Limb (tissue), 2 donors: Measurements from ENCODE around the gene PLXNB2.
"Not testable (repeated sequence)": the region's sequence is repeated elsewhere in the genome, so short reads cannot be mapped to it uniquely, and the experiment has no call there.

Experiments
- DNase-seq, 2 donors: peaks; one replicate each; pipeline ENCODE4 v3.0.0-alpha.2; 2016; ENCODE audit errors: extremely low spot score in 2 of 2

Gene PLXNB2, protein sequence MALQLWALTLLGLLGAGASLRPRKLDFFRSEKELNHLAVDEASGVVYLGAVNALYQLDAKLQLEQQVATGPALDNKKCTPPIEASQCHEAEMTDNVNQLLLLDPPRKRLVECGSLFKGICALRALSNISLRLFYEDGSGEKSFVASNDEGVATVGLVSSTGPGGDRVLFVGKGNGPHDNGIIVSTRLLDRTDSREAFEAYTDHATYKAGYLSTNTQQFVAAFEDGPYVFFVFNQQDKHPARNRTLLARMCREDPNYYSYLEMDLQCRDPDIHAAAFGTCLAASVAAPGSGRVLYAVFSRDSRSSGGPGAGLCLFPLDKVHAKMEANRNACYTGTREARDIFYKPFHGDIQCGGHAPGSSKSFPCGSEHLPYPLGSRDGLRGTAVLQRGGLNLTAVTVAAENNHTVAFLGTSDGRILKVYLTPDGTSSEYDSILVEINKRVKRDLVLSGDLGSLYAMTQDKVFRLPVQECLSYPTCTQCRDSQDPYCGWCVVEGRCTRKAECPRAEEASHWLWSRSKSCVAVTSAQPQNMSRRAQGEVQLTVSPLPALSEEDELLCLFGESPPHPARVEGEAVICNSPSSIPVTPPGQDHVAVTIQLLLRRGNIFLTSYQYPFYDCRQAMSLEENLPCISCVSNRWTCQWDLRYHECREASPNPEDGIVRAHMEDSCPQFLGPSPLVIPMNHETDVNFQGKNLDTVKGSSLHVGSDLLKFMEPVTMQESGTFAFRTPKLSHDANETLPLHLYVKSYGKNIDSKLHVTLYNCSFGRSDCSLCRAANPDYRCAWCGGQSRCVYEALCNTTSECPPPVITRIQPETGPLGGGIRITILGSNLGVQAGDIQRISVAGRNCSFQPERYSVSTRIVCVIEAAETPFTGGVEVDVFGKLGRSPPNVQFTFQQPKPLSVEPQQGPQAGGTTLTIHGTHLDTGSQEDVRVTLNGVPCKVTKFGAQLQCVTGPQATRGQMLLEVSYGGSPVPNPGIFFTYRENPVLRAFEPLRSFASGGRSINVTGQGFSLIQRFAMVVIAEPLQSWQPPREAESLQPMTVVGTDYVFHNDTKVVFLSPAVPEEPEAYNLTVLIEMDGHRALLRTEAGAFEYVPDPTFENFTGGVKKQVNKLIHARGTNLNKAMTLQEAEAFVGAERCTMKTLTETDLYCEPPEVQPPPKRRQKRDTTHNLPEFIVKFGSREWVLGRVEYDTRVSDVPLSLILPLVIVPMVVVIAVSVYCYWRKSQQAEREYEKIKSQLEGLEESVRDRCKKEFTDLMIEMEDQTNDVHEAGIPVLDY (N-terminal part only)

DNA sequence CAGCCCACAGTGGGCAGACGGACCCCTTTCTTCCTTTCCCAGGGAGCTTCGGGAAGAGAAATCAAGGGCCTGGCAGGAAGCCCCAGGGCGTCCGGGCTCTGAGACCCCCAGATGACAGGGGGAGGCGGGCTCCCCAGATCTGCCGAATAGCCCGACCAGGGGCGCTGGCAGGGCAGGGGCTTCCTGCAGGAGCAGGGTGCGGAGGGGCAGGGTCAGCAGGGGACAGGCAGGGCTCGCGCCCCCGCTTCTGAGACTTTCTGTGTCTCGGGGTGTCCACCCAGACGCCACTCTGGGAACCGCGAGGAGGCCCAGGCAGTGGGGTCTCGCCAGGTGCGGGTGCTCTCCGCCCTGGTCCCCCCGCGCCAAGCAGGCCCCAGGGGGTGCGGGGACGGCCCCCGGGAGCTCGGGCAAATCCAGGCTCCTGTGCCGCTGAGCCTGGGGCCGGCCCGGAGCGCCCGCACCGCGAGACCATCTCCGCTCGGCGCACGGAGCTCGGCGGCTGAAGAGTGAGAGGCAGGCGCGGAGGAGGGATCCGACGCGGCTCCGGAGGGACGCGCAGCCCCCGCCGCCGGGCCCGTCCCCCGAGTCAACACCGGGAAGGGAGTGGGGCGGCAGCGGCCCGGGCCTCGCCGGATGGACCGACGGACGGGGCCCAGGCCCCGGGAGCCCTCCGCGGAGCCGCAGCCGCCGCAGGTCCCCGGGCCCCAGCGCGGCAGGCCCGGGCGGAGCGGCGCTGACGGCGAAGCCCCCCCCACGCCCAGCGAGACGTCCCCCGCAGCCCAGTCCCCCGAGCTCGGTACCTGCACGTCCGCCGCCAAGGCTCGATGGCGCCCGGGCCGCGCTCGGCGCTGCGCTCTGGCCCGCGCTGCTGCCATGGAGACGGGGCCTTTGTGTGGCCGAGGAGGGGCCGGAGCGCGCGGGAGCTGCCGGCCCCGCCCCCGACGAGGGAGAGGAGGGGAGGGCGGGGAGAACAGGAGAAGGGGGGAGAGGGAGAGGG lies at the start of gene PLXNB2:
Gene PLXNB2 (minus strand): TSS at position 894 of the 997 bp plus-strand sequence. CDS start 17,062 bp downstream, outside the sequence.
- DNase-seq, result peak; percentile 89 to 90

DNA sequence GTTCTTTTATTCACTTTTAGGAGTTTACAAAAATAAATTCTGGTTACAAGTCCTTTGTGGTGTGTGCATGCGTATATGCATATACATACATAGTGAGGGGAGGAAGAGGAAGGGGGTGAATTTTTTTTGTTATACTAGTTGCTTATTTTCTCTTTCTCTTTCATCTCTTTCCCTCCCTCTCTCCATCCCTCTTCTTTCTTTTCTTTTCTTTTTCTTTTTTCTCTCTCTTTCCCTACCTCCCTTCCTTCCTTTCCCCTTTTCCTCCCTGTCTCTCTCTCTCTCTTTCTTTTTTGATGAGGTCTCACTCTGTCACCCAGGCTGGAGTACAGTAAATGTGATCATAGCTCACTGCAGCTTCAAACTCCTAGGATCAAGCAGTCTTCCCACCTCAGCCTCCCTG lies 49.8 kb upstream of the PLXNB2 start:
- DNase-seq, result no peak

DNA sequence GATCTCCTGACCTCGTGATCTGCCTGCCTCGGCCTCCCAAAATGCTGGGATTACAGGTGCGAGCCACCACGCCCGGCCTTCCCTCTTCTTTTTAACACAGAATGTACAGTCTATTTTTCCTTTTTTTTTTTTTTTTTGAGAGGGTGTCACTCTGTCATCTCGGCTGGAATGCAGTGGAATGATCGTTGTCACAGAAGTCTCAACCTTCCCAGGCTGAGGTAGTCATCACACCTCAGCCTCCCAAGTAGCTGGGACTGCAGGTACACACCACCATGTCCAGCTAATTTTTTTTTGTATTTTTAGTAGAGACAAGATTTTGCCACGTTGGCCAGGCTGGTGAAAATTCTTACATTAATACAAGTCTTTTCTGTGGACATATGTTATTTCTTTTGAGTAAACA lies 48.7 kb upstream of the PLXNB2 start:
- no peak for DNase-seq

GRCh38 chr22:50348058-50348457 lies 40.6 kb upstream of the PLXNB2 start:
- DNase-seq, result no peak

DNA sequence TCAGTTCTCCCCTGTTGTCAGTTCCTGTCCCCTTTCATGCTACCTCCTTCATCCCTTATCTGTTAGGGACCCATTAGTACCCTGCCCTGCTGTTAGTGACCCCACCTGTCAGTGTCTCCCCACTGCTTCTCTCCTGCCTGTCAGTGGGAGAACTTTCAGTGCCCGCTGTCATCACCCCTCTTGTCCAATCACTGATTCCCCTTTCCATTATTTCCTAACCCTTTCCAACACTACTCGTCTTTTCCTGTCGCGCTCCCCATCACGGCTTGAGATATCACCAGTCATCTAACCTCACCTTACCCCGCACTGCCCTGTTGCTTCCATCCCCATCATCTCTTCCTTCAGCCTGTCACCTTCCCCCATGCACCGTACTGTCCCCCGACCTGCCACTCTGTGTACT lies 39.7 kb upstream of the PLXNB2 start:
- DNase-seq, result no peak

DNA sequence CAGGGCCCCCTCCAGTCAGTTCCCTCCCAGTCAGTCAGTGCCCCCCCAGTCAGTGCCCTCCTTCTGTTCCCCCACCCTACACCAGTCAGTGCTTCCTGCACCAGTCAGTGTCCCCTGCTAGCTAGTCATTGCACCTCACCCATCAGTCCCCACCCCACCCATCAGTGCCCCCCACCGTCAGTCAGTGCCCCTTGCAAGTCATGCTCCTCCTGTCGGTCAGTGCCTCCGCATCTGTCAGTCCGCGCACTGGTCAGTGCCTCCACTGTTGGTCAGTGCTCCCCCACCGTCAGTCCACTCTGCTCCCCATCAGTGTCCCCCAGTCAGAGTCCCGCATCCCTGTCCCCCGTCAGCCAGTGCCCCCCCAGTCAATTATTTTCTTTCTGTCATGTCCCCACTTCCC lies 39.0 kb upstream of the PLXNB2 start:
- DNase-seq, result no peak

- no peak for DNase-seq
These were observed 36.1 kb upstream of the PLXNB2 start for GRCh38 chr22:50343541-50343935.

- peak; percentile 51 to 94 for DNase-seq
These were observed 35.5 kb upstream of the PLXNB2 start, which contains the start of gene PPP6R2 for GRCh38 chr22:50342651-50343540. Gene PPP6R2 (plus strand): TSS chr22:50343327. CDS start chr22:50393909, 50,582 bp downstream.

DNA sequence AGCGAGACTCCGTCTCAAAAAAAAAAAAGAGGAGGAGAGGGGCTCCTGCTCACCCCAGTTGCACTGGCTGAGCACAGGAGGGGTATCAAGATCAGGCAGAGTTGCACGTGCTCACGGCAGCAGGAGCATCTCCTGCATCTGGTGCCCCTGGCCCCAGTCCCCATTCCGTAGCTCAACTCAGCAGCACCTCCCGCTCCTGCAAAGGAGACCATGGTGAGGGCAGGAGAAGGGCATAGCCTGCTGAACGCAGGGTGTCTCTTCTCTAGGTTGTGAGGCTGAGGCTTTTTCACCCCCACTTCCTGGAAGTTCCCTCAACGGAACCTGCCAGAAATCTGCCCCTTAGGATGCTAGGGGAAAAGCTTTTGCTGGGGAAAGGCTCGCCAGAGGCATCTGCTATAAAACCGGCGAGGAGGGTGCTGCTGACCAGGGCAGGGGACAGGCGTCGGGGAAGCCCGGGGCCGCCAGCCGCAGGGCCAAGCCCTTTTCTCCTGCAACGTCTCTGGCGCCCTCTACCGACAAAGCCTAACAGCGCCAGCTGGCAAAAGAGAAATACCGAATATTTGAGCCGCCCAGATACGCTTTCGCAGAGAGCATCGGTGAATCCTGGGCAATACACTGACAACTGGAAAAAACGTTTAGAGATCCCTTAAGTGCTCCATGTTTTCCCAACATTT lies 34.7 kb upstream of the PLXNB2 start:
- peak; percentile 85 to 88 for DNase-seq

DNA sequence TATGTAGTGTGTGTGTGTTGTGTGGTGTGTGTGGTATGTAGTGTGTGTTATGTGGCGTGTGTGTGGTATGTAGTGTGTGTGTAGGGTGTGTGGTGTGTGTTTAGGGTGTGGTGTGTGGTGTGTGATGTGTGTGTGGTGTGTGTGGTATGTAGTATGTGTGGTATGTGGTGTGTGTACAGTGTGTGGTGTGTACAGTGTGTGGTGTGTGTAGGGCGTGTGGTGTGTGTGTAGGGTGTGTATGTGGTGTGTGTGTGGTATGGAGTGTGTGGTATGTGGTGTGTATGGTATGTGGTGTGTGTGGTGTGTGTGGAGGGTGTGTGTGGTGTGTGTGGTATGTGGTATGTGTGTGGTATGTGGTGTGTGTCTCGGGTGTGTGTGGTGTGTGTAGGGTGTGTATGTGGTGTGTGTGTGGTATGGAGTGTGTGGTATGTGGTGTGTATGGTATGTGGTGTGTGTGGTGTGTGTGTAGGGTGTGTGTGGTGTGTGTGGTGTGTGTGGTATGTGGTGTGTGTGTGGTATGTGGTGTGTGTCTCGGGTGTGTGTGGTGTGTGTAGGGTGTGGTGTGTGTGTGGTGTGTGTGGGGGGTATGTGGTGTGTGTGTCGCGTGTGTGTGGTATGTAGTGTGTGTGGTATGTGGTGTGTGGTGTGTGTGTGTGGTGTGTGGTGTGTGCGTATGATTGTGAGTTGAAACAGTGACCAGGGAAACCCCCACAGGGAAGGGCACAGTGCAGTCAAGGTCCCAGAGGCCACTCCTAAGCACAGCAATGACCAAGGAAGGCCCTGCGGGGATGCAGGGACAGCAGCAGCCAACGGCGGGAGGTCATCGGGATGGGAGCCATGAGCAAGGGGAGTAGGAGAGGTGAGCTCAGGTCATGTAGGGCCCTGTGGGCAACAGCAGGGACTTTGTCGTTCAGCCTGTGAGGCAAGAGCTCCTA lies 32.8 kb upstream of the PLXNB2 start:
- no peak for DNase-seq

DNA sequence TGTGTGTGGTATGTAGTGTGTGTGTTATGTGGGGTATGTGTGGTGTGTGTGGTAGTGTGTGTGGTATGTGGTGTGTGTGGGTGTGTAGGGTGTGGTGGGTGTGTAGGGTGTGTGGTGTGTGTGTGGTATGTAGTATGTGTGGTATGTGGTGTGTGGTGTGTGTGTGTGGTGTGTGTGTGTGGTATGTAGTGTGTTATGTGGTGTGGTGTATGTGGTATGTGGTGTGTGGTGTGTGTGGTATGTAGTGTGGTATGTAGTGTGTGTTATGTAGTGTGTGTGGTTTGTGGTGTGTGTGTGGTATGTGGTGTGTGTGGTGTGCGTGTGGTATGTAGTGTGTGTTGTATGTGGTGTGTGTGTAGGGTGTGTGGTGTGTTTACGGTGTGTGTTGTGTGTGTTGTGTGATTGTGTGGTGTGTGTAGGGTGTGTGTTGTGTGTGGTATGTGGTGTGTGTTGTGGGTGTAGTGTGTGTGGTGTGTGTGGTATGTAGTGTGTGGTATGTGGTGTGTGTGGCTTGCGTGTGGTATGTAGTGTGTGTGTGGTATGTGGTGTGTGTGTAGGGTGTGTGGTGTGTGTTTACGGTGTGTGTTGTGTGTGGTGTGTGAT lies 31.5 kb upstream of the PLXNB2 start:
- no peak for DNase-seq

DNA sequence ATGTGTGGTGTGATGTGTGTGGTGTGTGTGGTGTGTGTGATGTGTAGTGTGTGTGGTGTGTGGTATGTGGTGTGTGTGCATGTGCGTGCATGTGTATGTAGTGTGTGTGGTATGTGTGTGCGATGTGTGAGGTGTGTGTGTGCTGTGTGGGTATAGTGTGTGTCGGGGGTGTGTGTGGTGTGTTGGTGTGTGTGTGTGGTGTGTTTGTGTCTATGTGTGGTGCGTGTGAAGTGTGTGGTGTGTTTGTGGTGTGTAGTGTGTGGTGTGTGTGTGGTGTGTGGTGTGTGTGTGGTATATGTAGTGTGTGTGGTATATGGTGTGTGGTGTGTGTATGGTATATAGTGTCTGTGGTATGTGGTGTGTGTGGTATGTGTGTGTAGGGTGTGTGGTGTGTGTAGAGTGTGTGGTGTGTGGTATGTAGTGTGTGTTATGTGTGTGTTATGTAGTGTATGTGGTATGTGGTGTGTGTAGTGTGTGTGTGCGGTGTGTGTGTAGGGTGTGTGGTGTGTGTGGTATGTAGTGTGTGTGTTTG lies 30.7 kb upstream of the PLXNB2 start:
- DNase-seq, result no peak

- DNase-seq, result no peak
These were observed 30.0 kb upstream of the PLXNB2 start for GRCh38 chr22:50337262-50338041.

- DNase-seq, result not testable (repeated sequence)
These were observed 27.0 kb upstream of the PLXNB2 start for GRCh38 chr22:50334433-50334832.

GRCh38 chr22:50329236-50329635 lies 21.8 kb upstream of the PLXNB2 start:
- no peak for DNase-seq

- no peak for DNase-seq
These were observed 20.2 kb upstream of the PLXNB2 start for GRCh38 chr22:50327711-50328019.
